ENCODE measurements around the gene ECI1.

Gene ECI1

DNA sequence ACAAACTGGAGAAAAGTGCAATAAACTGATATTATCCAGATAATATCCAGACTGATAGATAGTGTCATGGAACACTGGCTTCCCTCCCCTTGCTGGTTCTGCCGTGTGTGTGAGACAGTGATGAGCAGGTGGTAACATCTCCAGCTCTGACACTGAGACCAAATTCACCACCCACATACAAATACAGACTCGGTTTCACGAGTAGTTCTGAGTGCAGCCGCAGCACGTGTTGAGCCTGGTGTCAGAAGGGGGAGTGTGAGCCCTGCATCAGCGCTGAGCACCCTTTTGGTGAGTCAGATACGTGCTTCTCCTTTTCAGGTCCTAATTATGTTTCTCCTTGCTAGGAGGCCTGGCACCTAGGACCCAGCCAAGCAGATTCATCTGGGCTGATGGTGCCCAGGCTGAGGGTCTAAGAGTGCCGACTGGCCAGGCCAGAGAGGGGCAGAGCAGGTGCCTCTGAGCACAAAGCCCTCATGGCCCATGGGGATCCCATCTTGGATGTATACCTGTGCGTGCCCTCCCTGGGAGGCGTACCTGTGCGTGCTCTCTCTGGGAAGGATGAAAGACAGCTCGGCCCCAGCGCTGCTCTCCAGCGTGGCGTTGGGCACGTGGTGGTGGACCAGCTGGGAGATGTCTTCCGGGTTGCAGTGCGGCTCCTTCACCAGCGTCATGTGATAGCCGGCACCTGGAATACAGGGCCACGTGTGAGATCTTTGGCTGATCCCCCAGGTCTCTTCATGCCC is 43.8 kb upstream of the ECI1 start:
- H3K4me3 ChIP-seq (ENCODE audit: low read depth, low read length), result no peak overlapping the region
- in situ Hi-C loops (cut with HindIII; ENCODE audit: low sequenced_read_pairs), result no loop called here
- TF ChIP-seq, protein P1, sequence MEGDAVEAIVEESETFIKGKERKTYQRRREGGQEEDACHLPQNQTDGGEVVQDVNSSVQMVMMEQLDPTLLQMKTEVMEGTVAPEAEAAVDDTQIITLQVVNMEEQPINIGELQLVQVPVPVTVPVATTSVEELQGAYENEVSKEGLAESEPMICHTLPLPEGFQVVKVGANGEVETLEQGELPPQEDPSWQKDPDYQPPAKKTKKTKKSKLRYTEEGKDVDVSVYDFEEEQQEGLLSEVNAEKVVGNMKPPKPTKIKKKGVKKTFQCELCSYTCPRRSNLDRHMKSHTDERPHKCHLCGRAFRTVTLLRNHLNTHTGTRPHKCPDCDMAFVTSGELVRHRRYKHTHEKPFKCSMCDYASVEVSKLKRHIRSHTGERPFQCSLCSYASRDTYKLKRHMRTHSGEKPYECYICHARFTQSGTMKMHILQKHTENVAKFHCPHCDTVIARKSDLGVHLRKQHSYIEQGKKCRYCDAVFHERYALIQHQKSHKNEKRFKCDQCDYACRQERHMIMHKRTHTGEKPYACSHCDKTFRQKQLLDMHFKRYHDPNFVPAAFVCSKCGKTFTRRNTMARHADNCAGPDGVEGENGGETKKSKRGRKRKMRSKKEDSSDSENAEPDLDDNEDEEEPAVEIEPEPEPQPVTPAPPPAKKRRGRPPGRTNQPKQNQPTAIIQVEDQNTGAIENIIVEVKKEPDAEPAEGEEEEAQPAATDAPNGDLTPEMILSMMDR (IDR thresholded peaks at IDR 0.05; ENCODE audit: low read depth, low read length), result no peak

GRCh38 chr16:2292221-2292620 is 40.8 kb upstream of the ECI1 start:
- in situ Hi-C loops (cut with HindIII; ENCODE audit: low sequenced_read_pairs), result no loop called here
- TF ChIP-seq, protein P1 (IDR thresholded peaks at IDR 0.05; ENCODE audit: low read depth, low read length), result no peak
- DNase-seq (ENCODE audit: low read depth, low spot score), result no peak
- no peak overlapping the region for H3K4me3 ChIP-seq (ENCODE audit: low read depth, low read length)

More for the DNA sequence above, 43.8 kb upstream of the ECI1 start:
- DNase-seq (ENCODE audit: low read depth, low spot score), result no peak

GRCh38 chr16:2289282-2289681 is 37.9 kb upstream of the ECI1 start:
- in situ Hi-C loops (cut with HindIII; ENCODE audit: low sequenced_read_pairs), result no loop called here
- DNase-seq (ENCODE audit: low read depth, low spot score), result no peak
- no peak overlapping the region for H3K4me3 ChIP-seq (ENCODE audit: low read depth, low read length)
- TF ChIP-seq, protein P1 (IDR thresholded peaks at IDR 0.05; ENCODE audit: low read depth, low read length), result no peak

GRCh38 chr16:2288726-2289125 is 37.3 kb upstream of the ECI1 start:
- TF ChIP-seq, protein P1 (IDR thresholded peaks at IDR 0.05; ENCODE audit: low read depth, low read length), result no peak
- H3K4me3 ChIP-seq (ENCODE audit: low read depth, low read length), result no peak overlapping the region
- in situ Hi-C loops (cut with HindIII; ENCODE audit: low sequenced_read_pairs), result no loop called here
- no peak for DNase-seq (ENCODE audit: low read depth, low spot score)

- no peak for DNase-seq (ENCODE audit: low read depth, low spot score)
- H3K4me3 ChIP-seq (ENCODE audit: low read depth, low read length), result no peak overlapping the region
- TF ChIP-seq, protein P1 (IDR thresholded peaks at IDR 0.05; ENCODE audit: low read depth, low read length), result no peak
- in situ Hi-C loops (cut with HindIII; ENCODE audit: low sequenced_read_pairs), result no loop called here
Observed at GRCh38 chr16:2287916-2288547, 36.6 kb upstream of the ECI1 start.

DNA sequence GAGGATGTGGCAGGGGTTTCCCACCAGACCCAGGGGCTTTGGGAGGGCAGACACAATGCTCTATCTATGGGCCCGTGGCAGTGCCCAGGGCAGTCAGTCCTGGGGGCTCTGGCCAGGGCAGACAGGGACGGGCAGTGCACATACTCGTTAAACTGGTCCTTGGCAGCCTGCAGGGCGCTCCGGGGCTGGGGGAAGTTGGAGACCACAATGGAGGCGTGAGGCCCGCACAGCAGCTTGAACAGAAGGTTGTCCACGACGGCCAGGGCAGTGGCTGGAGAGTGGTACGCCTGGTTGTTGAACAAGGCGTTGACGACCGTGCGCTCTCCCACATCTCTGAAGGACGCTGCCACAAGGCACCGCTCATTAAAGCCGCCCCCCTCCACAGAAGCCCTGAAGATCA is 35.2 kb upstream of the ECI1 start:
- no peak for DNase-seq (ENCODE audit: low read depth, low spot score)
- in situ Hi-C loops (cut with HindIII; ENCODE audit: low sequenced_read_pairs), result no loop called here
- no peak overlapping the region for H3K4me3 ChIP-seq (ENCODE audit: low read depth, low read length)
- TF ChIP-seq, protein P1 (IDR thresholded peaks at IDR 0.05; ENCODE audit: low read depth, low read length), result no peak

Data from astrocyte of the spinal cord (primary cell).